ENCODE results near the gene USP32.
"Not testable (repeated sequence)": the region's sequence is repeated elsewhere in the genome, so short reads cannot be mapped to it uniquely, and the experiment has no call there.

USP32 gene, protein sequence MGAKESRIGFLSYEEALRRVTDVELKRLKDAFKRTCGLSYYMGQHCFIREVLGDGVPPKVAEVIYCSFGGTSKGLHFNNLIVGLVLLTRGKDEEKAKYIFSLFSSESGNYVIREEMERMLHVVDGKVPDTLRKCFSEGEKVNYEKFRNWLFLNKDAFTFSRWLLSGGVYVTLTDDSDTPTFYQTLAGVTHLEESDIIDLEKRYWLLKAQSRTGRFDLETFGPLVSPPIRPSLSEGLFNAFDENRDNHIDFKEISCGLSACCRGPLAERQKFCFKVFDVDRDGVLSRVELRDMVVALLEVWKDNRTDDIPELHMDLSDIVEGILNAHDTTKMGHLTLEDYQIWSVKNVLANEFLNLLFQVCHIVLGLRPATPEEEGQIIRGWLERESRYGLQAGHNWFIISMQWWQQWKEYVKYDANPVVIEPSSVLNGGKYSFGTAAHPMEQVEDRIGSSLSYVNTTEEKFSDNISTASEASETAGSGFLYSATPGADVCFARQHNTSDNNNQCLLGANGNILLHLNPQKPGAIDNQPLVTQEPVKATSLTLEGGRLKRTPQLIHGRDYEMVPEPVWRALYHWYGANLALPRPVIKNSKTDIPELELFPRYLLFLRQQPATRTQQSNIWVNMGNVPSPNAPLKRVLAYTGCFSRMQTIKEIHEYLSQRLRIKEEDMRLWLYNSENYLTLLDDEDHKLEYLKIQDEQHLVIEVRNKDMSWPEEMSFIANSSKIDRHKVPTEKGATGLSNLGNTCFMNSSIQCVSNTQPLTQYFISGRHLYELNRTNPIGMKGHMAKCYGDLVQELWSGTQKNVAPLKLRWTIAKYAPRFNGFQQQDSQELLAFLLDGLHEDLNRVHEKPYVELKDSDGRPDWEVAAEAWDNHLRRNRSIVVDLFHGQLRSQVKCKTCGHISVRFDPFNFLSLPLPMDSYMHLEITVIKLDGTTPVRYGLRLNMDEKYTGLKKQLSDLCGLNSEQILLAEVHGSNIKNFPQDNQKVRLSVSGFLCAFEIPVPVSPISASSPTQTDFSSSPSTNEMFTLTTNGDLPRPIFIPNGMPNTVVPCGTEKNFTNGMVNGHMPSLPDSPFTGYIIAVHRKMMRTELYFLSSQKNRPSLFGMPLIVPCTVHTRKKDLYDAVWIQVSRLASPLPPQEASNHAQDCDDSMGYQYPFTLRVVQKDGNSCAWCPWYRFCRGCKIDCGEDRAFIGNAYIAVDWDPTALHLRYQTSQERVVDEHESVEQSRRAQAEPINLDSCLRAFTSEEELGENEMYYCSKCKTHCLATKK (N-terminal part only)

DNA sequence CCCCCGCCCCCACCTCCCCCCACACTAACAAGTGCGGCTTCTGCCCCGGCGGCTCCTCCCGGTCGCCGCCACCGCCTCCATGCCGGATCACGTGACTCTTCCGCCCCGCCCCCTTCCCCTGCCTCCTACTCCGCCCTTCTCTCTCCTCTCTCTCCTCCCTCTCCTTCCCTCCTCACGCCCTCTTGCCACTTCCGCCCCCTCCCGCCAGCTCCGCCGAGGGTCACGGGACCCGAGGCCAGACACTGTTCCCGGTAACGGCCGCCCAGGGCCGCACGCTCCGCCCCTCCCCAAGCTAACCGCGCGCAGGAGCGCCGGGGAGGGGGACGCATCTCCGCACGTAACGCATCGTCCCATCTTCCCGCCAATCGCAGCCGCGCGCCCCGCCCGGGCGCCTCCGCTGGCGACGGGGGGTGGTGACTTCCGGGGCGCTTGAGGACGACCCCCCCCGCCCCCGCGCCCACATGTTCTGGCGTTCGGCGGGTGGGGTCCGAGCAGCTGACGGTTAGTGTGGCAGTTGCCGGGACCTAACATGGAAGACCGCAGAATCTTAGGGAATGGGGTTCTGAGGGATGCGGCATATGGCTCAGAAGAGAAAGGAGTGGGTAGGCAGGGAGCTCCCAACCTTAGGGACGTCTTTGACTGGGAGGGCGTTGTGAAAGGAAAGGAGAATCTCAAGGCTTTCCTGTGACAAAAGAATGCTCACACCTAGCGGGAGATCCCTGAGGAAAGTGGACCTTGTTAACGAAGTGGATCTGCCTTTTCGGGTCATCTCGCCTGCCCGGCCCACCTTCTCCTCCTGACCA lies at the start of gene USP32:
USP32 (minus strand) TSS at position 92 of the 803 bp plus-strand sequence. CDS start 194 bp downstream, outside the sequence.
- peak; percentile 87 for DNase-seq

DNA sequence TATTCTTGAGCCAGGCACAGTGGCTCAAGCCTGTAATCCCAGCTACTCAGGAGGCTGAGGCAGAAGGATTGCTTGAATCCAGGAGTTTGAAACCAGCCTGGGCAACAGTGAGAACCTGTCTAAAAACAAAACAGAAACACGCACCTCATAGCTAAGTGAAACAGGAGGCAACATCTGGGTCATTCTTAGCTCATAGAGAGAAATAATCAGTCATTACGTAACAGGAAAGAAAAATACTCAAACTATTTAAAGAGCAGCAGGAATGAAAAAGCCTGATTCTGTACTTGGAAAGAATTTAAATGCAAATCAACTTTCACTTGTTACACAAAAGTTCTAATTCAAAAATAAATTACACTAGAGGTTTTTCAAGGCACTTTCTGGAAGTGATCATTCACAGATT lies 47.6 kb upstream of the USP32 start:
- no peak for DNase-seq

DNA sequence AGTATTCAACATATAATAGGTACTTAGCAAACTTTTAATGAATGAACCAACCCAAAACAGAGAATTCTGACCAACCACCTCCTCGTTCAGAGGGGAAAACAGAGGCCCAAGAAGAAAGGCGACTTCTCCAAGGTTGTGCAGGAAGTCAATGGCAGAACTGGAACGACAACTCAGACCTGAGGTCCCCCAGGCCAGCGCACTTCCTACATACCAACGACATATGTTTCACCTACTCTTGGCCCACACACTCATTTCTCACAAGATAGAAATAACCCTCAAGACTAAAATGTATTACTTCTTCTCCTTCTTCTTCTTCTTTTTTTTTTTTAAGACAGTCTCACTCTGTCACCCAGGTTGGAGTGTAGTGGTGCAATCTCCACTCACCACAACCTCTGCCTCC lies 44.7 kb upstream of the USP32 start:
- DNase-seq, result no peak

DNA sequence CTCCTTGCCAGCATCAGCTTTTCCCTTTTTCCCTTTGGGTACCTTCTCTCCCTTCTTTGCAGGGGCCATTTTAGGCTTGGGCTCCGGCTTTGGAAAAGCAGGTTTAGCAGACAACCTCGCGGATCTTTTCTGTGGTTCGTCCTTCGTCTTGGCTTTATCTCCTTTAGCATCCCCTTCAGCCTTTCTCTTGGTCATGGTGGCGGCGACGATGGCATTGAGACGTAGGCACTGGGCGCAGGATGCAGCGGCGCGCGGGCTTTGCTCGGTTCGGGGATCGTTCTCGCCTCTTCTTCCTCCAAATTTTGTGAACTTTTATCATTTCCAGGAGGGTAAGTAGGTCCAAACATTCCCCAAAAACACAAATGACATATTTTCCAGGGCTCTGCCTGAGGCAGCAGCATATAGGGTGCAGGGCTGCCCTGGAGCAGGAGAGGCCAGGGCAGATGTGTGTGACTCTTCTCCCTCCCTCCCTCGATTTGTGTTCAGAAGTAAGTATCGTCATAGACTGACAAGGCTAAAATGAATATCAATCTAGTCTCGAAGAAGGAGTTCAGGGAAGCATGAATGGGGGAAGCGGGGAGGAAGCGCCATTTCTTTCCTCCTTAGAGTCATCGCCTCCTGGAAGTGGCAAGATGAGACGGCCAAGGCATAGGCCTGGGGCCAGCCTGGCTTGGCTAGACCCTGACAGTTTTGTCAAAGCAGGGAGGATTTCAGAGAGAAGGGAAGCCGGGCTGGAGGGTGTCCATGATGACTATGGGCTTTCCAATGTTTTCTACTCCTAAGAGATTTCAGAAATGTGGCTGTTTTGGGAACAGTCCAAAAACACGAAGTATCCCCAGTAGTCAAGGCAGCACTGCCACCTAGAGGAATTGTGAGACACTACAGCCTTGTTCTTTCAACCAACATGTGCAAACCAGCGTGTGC lies 43.6 kb upstream of the USP32 start:
- DNase-seq, result peak; percentile 81

DNA sequence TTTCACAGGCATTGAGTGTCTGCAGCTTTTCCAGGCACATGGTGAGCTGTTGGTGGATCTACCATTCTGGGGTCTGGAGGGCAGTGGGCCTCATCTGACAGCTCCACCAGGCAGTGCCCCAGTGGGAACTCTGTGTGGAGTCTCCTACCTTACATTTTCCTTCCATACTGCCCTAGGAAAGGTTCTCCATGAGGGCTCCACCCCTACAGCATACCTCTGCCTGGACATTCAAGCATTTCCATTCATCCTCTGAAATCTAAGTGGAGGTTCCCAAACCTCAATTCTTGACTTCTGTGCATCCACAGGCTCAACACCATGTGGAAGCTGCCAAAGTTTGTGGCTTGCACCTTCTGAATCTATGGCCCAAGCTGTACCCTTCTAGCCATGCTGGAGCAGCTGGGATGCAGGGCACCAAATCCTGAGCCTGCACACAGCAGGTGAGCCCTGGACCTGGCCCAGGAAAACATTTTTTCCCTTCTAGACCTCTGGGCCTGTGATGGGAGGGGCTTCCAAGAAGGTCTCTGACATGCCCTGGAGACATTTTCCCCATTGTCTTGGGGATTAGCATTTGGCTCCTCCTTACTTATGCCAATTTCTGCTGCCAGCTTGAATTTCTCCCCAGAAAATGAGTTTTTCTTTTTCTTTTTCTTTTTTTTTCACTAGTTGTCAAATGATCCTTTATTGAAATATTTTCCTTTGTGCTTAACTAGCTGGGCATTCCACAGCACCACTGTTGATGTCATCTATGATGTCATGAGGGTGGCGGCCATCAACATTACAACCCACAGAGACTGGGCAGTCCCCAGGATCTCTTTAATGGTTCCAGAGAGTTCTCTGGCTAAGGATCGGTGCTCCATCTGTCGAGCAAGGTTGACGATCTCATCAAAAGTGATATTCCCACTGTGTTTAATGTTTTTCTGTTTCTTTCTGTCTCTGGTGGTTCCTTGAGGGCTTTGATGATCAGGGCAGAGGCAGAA lies 41.4 kb upstream of the USP32 start:
- not testable (repeated sequence) for DNase-seq

DNA sequence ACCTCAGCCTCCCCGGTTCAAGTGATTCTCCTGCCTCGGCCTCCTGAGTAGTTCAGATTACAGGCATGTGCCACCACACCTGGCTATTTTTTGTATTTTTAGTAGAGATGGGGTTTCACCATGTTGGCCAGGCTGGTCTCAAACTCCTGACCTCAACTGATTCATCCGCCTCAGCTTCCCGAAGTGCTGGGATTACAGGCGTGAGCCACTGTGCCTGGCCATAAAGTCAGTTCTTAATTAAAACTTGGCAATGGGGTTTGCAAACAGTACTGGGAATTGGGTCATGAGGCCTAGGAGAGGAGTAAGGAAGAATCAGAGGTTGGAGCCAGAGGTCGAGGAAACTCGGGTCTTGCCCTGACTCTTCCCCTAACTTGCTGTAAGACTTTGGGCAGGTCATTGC lies 38.6 kb upstream of the USP32 start:
- not testable (repeated sequence) for DNase-seq

DNA sequence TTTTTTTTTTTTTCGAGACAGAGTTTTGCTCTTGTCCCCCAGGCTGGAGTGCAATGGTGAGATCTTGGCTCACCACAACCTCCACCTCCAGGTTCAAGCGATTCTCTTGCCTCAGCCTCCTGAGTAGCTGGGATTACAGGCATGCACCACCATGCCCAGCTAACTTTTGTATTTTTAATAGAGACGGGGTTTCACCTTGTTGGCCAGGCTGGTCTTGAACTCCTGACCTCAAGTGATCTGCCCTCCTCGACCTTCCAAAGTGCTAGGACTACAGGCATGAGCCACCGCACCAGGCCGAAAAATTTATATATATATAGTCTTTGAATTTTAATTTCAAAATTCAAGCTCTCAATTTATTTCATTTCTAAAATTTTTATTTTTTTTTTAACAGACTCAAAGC lies 36.6 kb upstream of the USP32 start:
- not testable (repeated sequence) for DNase-seq

DNA sequence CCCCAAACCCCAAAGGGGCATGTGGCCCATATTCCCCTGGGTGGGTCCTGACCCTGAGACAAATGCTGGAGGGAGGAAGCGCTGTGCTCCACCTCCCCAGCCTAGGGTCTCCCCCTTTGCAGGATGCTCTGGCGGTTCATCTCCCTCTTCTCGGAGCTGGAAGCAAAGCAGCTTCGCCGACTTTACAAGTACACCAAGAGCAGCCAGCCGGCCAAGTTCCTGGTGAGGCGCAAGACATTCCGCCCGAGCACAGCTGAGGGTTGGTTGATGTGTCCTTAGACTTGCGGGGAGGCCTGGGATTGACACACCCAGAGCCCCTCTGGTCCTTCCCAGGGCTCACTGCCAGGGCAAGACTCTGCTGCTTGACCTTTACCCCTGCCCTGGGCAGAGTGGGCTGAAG lies 34.7 kb upstream of the USP32 start:
- DNase-seq, result no peak

DNA sequence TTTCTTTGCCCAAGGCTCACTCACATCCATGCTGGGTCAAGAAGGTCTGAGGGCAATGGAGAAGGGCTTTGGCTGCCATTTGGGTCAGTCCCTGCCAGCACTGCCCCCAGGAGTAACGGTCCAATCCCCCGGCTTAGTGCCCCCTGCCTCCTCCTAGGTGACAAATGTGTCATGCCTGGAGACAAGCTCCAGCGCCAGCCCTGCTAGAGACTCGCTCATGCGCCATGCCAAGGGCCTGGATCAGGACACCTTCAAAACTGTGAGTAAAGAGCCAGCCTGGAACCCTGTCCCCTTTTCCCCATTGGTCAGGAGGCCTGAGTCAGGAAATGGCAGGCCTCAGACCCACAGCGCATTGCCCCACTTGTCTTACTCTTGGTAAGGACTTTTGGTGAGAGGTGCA lies 33.7 kb upstream of the USP32 start:
- no peak for DNase-seq

DNA sequence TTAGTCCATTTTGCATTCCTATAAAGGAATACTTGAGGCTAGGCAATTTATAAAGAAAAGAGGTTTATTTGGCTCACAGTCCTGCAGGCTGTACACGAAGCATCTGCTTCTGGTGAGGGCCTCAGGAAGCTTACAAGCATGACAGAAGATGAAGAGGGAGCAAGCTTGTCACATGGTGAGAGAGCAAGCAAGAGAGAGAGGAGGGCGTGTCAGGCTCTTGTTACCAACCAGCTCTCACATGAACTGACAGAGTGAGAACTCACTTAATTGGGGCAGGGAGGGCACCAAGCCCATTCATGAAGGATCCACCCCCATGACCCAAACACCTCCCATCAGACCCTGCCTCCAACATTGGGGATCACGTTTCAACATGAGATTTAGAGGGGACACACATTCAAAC lies 31.9 kb upstream of the USP32 start:
- no peak for DNase-seq

DNA sequence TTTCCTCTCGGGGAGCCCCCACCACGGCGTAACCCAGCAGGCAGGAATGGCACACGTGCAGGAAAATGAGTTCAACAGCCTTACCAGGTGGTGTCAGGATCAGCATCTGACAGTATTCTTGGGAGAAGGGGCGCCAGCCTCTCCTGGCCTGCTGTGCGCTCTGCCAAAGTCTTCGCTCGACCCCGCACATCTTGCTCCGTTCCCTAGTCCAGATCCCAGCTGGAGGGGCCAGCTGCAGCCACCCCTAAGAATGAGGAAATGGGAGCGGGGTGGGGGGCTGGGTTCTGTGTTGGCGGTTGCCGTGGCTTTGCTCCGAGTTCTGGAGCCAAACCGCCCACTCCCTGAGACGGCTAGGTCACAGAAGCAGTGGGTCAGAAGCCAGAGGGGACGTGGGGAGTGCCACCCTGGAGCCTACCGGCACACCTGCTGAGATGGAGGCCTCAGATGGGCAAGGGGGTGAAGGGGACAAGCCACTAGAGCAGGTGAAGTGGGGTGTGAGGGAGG lies 30.3 kb upstream of the USP32 start, which contains the start of gene CHCT1:
CHCT1 (plus strand) TSS at position 328 of the 504 bp plus-strand sequence; CDS start at position 432, 104 bp downstream.
- DNase-seq, result no peak

DNA sequence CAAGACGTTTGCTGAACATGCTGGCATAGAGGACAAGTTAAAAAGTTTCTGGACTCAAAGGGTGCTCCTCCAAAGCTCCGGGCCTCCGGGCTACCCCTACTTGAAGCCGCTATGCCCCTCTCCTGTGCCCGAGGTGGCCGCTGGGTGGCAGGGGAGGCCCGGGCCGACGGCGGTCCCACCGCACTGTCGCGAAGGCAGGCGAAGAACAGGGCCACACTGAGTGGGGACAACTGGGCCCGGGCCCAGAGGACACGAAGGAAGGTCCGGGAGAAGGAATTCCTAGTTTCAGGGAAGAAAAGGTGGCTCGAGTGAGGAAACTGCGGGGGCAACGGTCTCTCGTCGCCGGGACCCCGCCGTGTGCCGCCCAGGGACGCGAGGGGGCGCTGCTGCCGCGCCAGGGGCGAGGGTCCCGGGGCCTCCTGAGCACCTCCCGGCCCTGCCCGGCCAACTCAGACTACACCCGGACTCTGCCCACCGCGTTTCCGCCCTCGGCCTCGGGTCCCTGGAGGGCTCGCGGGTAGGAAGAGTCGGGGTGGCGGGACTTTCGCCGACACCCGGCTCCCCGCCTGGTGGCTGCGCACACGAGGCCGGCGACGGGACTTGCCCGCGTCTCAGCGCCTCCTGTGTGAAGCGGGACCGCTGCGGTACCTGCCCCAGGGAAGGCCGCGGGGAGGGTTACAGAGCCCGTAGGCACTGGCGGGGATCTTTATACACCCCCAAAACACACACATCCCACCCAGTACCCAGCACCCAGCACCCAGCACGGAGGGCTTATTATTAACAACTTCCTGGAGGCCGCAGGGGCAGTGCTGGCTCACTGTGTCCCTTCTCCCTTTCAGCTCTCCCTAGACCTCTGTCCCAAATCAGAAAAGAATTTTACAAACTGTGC lies 29.6 kb upstream of the USP32 start:
- DNase-seq, result no peak

DNA sequence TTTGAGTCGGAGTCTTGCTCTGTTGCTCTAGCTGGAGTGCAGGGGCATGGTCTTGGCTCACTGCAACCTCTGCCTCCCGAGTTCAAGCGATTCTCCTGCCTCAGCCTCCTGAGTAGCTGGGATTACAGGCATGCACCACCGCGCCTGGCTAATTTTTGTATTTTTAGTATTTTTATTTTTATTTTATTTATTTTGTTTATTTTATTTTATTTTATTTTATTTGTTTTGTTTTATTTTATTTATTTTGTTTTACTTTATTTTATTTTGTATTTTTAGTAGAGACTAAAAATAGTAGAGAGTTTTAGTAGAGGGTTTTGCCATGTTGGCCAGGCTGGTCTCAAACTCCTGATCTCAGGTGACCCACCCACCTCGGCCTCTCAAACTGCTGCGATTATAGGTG lies 27.9 kb upstream of the USP32 start:
- not testable (repeated sequence) for DNase-seq

DNA sequence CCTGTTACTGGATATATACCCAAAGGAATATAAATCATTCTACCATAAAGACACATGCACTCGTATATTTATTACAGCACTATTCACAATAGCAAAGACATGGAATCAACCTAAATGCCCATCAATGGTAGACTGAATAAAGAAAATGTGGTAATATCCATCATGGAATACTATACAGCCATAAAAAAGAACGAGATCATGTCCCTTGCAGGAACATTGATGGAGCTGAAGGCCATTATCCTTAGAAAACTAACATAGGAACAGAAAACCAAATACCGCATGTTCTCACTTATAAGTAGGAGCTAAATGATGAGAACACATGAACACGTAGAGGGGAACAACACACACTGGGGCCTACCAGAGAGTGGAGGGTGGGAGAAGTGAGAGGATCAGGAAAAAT lies 27.1 kb upstream of the USP32 start:
- not testable (repeated sequence) for DNase-seq

DNA sequence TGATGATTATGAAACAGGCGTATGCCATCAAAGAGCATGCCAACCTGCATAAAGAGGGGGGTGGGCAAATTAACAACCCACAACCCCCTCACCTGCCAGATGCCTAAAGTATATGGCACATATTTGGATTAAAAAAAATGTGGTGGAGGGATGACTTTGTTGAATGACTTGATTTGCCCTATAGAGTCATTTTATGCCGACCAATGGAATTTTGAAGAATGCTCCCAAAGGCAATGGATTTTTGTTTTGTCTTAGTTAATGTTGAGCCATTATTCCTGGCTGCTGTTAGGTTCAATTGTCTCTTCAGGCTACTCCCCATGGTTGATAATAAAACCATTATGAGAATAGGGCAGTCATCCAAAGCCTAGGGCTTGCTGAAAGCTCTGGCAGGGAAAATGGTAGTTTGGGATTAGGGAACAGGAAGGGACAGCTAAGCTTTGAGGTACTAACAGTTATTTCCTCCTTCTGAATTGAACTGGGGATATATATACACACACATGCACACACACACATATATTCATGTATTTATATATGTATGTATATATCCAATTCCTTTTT lies 24.5 kb upstream of the USP32 start:
- no peak for DNase-seq

DNA sequence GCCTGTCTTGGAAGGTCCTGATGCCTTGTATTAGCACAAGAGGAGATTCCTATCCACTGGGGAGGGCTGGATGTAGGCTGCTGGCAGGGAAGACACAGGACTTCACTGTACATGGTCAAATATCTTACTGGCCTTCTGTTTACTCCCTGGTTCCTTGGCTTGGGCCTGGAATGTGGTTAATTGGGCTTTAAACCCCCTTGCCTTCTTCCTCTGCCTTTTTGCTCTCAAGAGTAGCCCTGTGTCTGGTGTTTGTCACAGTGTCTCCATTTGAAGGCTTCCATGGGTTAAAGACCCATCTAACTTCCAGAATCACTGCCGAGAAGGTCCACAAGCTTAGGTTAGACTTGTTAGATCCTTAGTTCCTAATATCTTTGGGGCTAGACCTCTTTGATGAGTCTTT lies 23.2 kb upstream of the USP32 start:
- DNase-seq, result no peak

DNA sequence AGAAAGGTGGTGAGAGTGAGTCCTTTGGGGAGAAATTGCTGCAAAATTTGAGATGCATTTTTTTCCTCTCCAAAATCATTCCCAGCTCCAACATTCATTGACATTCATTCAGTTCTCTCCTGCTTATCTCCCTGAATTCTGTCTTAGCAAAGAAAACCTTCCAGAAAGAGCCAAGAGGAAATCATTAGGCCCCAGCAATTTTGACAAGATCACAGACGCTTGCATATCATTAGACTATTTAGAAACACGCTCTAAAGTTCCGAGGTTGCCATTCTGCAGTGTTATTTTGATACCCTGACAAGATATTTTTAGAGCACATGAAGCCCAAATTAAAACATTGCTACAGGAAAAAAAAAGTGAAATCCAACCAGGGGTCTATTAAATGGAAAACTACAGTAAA lies 20.8 kb upstream of the USP32 start:
- DNase-seq, result no peak

DNA sequence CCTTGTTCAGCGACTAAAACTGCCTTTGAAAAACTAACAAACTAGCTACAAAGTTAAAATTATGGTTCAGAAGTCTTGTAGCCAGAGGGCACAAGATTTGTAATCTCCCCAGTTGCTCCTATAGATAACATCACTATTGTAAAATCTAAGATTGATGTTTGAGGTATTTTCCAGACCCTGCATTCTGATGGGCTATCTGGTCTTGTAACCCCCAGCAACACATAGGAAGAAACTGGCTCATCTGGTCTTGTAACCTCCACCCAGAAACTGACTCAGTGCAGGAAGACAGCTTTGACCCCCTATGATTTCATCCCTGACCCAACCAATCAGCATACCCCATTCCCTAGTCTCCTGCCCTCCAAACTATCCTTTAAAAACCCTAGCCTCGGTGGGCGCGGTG lies 18.1 kb upstream of the USP32 start:
- DNase-seq, result no peak
